HEK293T (cell line): ENCODE results near the gene SETD3.

ENCODE experiments used
- ARNT ChIP-seq: fragments of 450-650 bp; IDR thresholded peaks from 2 replicates; pipeline ENCODE4 v1.6.1; 2017; ENCODE audit warnings: mild to moderate bottlenecking
- BHLHE40 ChIP-seq: fragments of 450-650 bp; IDR thresholded peaks from 2 replicates; pipeline ENCODE4 v1.6.1; 2016; ENCODE audit warnings: mild to moderate bottlenecking, moderate library complexity, borderline replicate concordance
- ELF4 ChIP-seq: fragments of 450-650 bp; IDR thresholded peaks from 2 replicates; pipeline ENCODE4 v1.6.1; 2017; ENCODE audit warnings: antibody characterized with exemption
- FOXA1 ChIP-seq: fragments of 450-650 bp; IDR thresholded peaks from 2 replicates; pipeline ENCODE4 v1.6.1; 2016; ENCODE audit warnings: mild to moderate bottlenecking
- FOXK2 ChIP-seq: fragments of 450-650 bp; IDR thresholded peaks from 2 replicates; pipeline ENCODE4 v1.6.1; 2016; ENCODE audit warnings: mild to moderate bottlenecking
- FOXM1 ChIP-seq: fragments of 450-650 bp; IDR thresholded peaks from 2 replicates; pipeline ENCODE4 v1.6.1; 2017; ENCODE audit warnings: mild to moderate bottlenecking, borderline replicate concordance
- NFRKB ChIP-seq: fragments of 450-650 bp; IDR thresholded peaks from 2 replicates; pipeline ENCODE4 v1.6.1; 2016; ENCODE audit warnings: mild to moderate bottlenecking, moderate library complexity
- PKNOX1 ChIP-seq: fragments of 450-650 bp; IDR thresholded peaks from 2 replicates; pipeline ENCODE4 v1.6.1; 2016
- SP1 ChIP-seq: fragments of 450-650 bp; IDR thresholded peaks from 2 replicates; pipeline ENCODE4 v1.6.1; 2017
- SUZ12 ChIP-seq: fragments of 450-650 bp; IDR thresholded peaks from 2 replicates; pipeline ENCODE4 v1.6.1; 2016; ENCODE audit warnings: mild to moderate bottlenecking
- TARDBP ChIP-seq: fragments of 450-650 bp; IDR thresholded peaks from 2 replicates; pipeline ENCODE4 v1.6.1; 2016

GRCh38 chr14:99510556-99511139 lies 30.0 kb upstream of the SETD3 start:
- TF ChIP-seq FOXK2 (no peak), BHLHE40 (no peak), ARNT (no peak), FOXM1 (no peak), PKNOX1 (no peak), NFRKB (no peak), SP1 (no peak), TARDBP (no peak), ELF4 (no peak), SUZ12 (no peak), FOXA1 (no peak)
